HepG2 (cell line): ENCODE measurements around the gene TK1. TPM values are rescaled to one million over a fixed set of nuclear protein-coding genes. Genes with fewer than 3 reads are reported as not detected.

ENCODE experiments used
- CEBPG ChIP-seq: IDR thresholded peaks from 2 replicates; pipeline ENCODE4 v1.6.1; 2016
- GLMP ChIP-seq: sonication (generic); formaldehyde crosslinking; IDR thresholded peaks from 2 replicates; pipeline ENCODE4 v1.9.0; 2021; ENCODE audit warnings: missing genetic modification reagents, mild to moderate bottlenecking, borderline replicate concordance
- HHEX ChIP-seq: IDR thresholded peaks from 2 replicates; pipeline ENCODE4 v1.6.1; 2016; ENCODE audit warnings: control low read depth
- MTF2 ChIP-seq: sonication (generic); formaldehyde crosslinking; IDR thresholded peaks from 2 replicates; pipeline ENCODE4 v1.5.0; 2020; ENCODE audit warnings: missing genetic modification reagents, borderline replicate concordance
- NCOA2 ChIP-seq: sonication (generic); formaldehyde crosslinking; IDR thresholded peaks from 2 replicates; pipeline ENCODE4 v1.8.0; 2022; ENCODE audit warnings: inconsistent platforms
- SNAI1 ChIP-seq: sonication (generic); formaldehyde crosslinking; IDR thresholded peaks from 2 replicates; pipeline ENCODE4 v1.5.0; 2020; ENCODE audit warnings: mild to moderate bottlenecking, missing genetic modification reagents, borderline replicate concordance
- SOX5 ChIP-seq: IDR thresholded peaks from 2 replicates; pipeline ENCODE4 v1.6.1; 2016; ENCODE audit warnings: borderline replicate concordance
- TFE3 ChIP-seq: IDR thresholded peaks from 2 replicates; pipeline ENCODE4 v1.6.1; 2016
- THAP8 ChIP-seq: sonication (generic); formaldehyde crosslinking; IDR thresholded peaks from 2 replicates; pipeline ENCODE4 v1.5.1; 2020; ENCODE audit warnings: missing genetic modification reagents, mild to moderate bottlenecking, borderline replicate concordance
- ZBTB33 ChIP-seq: sonication (generic); formaldehyde crosslinking; IDR thresholded peaks from 2 replicates; pipeline ENCODE4 v1.4.0; 2020; ENCODE audit warnings: missing genetic modification reagents
- ZKSCAN5 ChIP-seq: sonication (generic); formaldehyde crosslinking; IDR thresholded peaks from 2 replicates; pipeline ENCODE4 v1.5.1; 2020; ENCODE audit warnings: mild to moderate bottlenecking, missing genetic modification reagents
- ZMAT3 ChIP-seq: sonication (generic); formaldehyde crosslinking; conservative IDR thresholded peaks from 2 replicates; pipeline ENCODE4 v1.7.0; 2021; ENCODE audit warnings: missing genetic modification reagents
- ZNF12 ChIP-seq: sonication (generic); formaldehyde crosslinking; IDR thresholded peaks from 2 replicates; pipeline ENCODE4 v1.5.0; 2020; ENCODE audit warnings: missing genetic modification reagents
- ZNF224 ChIP-seq: sonication (generic); formaldehyde crosslinking; IDR thresholded peaks from 2 replicates; pipeline ENCODE4 v1.5.0; 2020; ENCODE audit warnings: mild to moderate bottlenecking, missing genetic modification reagents
- ZNF329 ChIP-seq: sonication (generic); formaldehyde crosslinking; IDR thresholded peaks from 2 replicates; pipeline ENCODE4 v1.9.0; 2021; ENCODE audit warnings: low read depth, mild to moderate bottlenecking, missing genetic modification reagents
- ZNF383 ChIP-seq: sonication (generic); formaldehyde crosslinking; IDR thresholded peaks from 2 replicates; pipeline ENCODE4 v1.4.0; 2020; ENCODE audit warnings: missing genetic modification reagents, mild to moderate bottlenecking, borderline replicate concordance
- ZNF724P ChIP-seq: sonication (generic); formaldehyde crosslinking; IDR thresholded peaks from 2 replicates; pipeline ENCODE4 v1.8.0; 2022; ENCODE audit warnings: missing genetic modification reagents, borderline replicate concordance
- ZNF749 ChIP-seq: sonication (generic); formaldehyde crosslinking; IDR thresholded peaks from 2 replicates; pipeline ENCODE4 v1.8.0; 2022; ENCODE audit warnings: mild to moderate bottlenecking, missing genetic modification reagents, moderate library complexity, borderline replicate concordance
- polyA plus RNA-seq, 8 experiments: library from polyadenylated mRNA; depleted of rRNA in 3 of 8; stranded (reverse) in 7 of 8; unstranded in 1 of 8; fragments of >200 nt; fragmentation: Illumina TruSeq in 4 of 8; extraction: Trizol in 4 of 8; gene quantifications; 2 replicates each; pipeline versions ENCODE4 v1.2.1 to v1.2.3, GENCODE V29; 2011 to 2016; ENCODE audit warnings: low read depth in 4 of 8, missing spikeins in 1 of 8, mixed read lengths in 1 of 8; ENCODE audit not compliant: insufficient read depth in 1 of 8
- total RNA-seq, 5 experiments: library from RNA; depleted of rRNA; stranded (reverse); fragments of >200 nt; fragmentation: Illumina TruSeq; extraction: Trizol; gene quantifications; 2 replicates each; pipeline ENCODE4 v1.2.3, GENCODE V29; 2016; ENCODE audit warnings: low read depth in 1 of 5

TK1 gene
- total and polyA plus RNA-seq, 2 of the 13 experiments (the other 11 are each of a cell fraction or from before 2014, with no cell fraction given): 45.0 to 96.0 TPM

GRCh38 chr17:78144736-78145641 is 41.9 kb downstream of the TK1 start (continued):
- TF ChIP-seq ZBTB33: no peak
- no peak; the same call in 1 of the 2 replicates for TF ChIP-seq ZKSCAN5 (CRISPR knock-in tag)
- peak; percentile 51; the same call in 1 of the 2 replicates for TF ChIP-seq MTF2 (CRISPR knock-in tag)
- TF ChIP-seq SOX5 (CRISPR knock-in tag): peak; percentile 65
- TF ChIP-seq ZNF12: 0 out of 2 replicates have a peak, but pooled peaks have one; percentile 21
- TF ChIP-seq ZMAT3 (CRISPR knock-in tag): peak; percentile 82
- TF ChIP-seq TFE3 (CRISPR knock-in tag): peak; percentile 79
- TF ChIP-seq ZNF329 (CRISPR knock-in tag): no peak
- TF ChIP-seq THAP8 (CRISPR knock-in tag): peak; percentile 49; the same call in 1 of the 2 replicates
- no peak for TF ChIP-seq ZNF724P
- no peak for TF ChIP-seq HHEX (CRISPR knock-in tag)
- no peak for TF ChIP-seq ZNF383 (CRISPR knock-in tag)
- no peak for TF ChIP-seq ZNF224 (CRISPR knock-in tag)
- no peak for TF ChIP-seq GLMP
- TF ChIP-seq CEBPG: no peak
- no peak for TF ChIP-seq ZNF749 (CRISPR knock-in tag)
- peak; percentile 95; the same call in 1 of the 2 replicates for TF ChIP-seq SNAI1 (CRISPR knock-in tag)
- TF ChIP-seq NCOA2: peak; percentile 73
